HG02840 (cell line): ENCODE measurements around the gene CNNM2.
A peak's percentile ranks its signal among the peaks of the same experiment; 100 is the strongest.
"Not testable (repeated sequence)": the region's sequence is repeated elsewhere in the genome, so short reads cannot be mapped to it uniquely, and the experiment has no call there.

Experiments
- ATAC-seq: cut with Tn5 transposase; IDR thresholded peaks from one replicate; pipeline ENCODE4 v1.9.1; 2021; ENCODE audit warnings: mild to moderate bottlenecking, moderate library complexity, moderate number of reproducible peaks; ENCODE audit not compliant: unreplicated experiment, low FRiP score

Gene CNNM2

DNA sequence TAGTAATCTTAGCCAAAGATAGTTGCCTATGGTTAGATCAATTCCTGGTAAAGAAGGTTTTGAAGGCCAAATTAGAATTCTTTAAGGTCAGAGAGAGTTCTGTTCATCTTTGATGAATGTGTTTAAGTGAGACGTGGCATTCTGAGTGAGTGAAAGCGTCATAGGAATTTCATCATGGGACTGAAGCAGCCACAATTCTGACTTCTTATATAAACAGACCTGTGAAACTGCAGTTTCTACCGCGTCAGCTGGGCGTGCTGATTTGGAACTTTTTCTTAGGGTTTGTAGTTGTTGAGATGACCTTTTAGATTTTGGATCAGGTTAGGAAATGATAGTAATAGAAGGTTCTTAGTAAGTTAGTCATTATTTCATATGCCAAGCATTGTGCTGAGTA, 103.8 kb downstream of the CNNM2 start:
- no peak for ATAC-seq

GRCh38 chr10:103025696-103026095, 107.6 kb downstream of the CNNM2 start:
- ATAC-seq, result no peak

DNA sequence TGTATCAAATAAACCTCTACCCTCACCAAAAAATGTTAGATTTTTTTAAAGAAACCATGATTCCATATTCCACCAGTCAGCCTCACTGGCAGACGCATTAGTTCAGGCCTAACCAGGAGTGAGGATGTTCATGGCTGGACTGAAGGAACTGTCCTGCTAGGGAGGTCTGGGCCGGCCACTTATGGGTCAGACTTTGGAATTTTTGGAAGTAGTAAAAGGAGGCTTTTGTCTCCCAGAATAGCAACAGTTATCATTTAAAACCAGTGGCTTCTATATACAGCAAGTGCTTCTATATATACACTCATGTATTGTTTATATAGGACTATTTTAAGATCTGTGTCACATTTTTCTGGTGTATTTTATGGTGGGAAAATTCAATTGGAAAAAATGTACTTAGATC, 120.5 kb downstream of the CNNM2 start:
- no peak for ATAC-seq

DNA sequence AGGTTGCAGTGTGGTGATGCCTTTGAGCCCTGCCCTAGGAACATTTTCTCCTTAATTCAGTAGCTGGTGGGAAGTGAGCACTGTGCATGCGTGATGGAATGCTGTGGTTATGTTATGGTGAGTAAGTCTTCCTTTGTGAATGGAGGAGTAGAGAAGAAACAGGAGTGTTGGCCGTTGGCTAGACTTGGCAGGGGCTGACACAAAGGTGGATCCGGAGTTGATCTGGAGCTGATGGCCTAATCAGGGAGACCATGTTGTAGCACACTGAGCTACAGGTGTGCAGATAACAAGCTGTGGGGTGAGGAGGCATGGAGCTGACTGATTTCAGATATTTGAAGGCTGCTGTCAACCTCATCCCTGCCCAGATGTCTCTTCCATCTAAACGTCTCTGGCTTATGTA, 122.3 kb downstream of the CNNM2 start:
- no peak for ATAC-seq

DNA sequence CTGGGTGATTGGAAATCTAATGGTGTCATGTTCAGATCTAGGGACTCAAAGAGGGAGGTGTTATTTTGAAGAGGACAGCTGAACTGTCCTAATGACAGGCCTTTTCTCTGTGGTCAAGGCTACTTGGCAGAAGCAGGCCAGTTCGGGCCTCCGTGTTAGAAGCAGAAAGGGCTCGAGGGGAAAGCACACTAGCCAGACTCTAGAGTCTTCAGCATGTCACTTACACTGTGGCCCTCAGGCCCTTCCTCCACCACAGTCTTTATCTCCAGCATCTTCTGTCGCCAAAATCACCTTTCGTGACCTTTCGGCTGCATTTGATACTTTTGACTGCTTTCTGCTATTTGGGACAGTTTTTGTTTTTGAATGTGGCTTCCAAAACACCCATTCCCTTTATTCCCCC, 123.3 kb downstream of the CNNM2 start:
- ATAC-seq, result no peak

GRCh38 chr10:103042129-103042528, 124.0 kb downstream of the CNNM2 start:
- ATAC-seq, result no peak

DNA sequence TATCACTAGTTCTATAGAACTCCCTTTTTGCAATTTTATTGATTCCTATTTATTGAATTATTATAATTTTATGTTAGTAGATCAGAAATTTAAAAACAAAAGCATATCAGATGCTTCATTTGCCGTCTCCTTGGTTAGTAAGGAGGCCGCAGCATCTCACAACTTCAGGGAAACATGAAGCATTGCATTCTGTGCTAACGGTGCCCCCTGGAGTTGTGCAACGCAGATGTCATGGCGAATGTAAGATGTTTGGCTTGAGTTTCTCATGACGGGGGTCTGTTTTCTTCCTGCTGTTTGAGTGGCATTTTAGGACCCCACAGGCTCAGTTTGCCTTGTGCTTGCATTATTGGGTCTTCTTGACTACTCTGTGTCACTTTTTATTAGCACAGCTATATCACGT, 124.8 kb downstream of the CNNM2 start:
- no peak for ATAC-seq

GRCh38 chr10:103044942-103045489, 126.9 kb downstream of the CNNM2 start:
- ATAC-seq, result no peak

DNA sequence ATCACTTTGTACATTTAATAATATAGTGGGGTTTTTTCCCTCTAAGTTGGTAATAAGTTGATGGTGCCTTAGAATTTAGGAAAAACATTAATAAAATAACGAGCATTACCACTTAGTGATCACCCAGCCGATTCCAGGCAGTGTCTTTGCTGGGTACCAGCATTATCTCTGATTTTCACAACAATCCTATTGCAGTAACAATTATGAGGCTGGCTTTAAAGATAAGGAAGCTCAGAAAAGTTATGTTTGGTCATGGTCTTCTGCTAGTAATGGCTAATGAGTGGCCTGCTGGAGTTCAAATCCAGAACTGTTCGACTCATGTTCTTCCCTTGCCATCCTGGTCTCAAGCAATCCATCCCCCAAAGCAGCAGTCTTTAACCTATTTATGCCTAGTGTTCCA, 127.9 kb downstream of the CNNM2 start:
- ATAC-seq, result no peak

DNA sequence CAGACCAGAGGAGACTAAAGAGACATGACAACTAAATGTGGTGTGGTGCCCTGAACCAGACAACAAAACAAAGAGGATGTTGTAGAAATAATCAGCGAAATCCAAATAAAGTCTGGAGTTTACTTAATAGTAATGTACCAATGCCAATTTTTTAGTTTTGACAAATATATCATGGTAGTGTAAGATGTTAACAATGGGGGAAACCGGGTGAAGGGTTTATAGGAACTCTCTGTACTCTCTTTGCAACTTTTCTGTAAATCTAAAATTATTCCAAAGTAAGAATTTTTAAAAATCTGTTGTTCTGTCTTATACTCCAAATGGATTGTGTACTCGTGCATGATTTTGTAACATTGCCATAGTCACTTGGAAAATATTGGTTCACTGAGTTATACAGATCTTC, 129.3 kb downstream of the CNNM2 start:
- ATAC-seq, result no peak

DNA sequence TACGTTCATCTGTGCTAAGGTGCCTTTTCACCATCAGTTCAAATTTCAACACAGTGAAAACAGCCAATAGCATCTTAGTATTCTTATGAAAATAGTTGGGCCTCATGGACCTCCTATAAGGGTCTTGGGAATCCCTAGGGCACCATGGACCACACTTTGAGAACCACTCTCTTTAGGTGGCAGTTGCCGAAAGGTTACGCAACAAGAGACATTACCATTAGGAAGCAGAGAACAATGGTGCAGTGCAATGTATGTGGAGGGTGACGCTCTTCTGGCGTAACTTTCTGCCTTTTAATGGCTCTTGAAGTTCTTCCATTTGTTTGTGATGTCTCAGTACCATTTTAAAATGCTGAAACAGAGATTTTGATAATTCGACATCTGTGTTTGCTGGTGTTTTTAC, 131.1 kb downstream of the CNNM2 start:
- no peak for ATAC-seq

DNA sequence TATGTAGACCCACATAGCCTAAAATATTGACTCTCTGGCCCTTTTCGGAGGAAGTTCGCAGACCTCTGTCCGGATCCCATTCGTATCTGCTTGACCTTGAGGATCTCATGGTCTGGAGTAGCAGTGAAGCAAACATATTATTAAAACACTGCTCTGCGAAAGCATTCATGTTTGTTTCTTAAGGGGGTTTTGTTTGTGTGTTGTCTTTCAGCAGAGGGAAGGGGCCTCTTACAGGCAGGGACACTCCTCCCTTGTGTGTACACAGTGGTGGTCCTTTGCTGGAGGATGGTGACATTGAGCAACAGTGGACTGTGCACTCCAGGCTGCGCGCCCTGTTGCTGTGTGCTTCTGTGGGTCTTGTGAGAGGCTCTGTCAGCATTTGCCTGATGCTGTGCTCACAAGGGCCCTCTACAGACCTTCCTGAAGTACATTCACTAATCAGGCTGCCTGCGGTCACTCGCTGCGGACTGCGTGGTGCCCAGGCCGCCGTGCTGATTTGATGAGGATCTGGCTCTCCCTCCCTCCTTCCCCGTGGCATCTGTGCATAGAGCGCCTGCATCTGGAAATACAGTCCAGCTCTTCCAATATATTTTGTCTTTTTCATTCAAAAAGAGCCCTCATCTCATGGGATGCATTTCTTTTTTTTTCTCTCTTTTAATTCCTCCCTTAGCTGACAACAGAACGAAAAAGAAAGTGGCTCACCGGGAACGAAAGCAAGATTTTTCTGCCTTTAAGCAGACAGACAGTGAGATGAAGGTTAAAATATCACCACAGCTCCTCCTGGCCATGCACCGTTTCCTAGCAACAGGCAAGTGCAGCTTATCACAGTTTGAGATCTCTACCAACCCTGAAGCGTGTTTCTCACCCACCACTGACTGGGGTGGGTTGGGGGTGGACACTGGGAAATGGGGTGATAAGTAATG, 135.8 kb downstream of the CNNM2 start:
- ATAC-seq, result peak; percentile 65

GRCh38 chr10:103054621-103055020, 136.5 kb downstream of the CNNM2 start:
- ATAC-seq, result no peak

DNA sequence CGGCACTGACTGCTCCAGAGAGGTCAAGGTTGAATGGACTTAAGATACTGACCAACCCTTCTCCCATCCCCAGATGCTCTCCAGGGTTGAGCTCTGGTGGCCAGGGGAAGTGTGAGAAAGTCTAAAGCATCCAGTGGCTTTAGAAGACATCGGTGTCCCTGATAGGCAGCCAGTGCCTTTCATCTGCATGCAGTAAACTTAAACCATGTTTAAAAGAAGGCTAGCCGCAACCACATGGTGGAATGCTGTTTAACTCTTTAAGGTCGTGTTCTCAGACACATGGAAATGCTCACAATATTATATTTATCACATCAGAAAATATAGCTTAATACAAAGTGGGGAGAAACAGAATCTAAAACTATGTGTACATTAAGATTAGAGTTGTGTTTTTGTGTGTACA, 137.0 kb downstream of the CNNM2 start:
- ATAC-seq, result no peak

GRCh38 chr10:103058034-103058433, 139.9 kb downstream of the CNNM2 start:
- ATAC-seq, result no peak

DNA sequence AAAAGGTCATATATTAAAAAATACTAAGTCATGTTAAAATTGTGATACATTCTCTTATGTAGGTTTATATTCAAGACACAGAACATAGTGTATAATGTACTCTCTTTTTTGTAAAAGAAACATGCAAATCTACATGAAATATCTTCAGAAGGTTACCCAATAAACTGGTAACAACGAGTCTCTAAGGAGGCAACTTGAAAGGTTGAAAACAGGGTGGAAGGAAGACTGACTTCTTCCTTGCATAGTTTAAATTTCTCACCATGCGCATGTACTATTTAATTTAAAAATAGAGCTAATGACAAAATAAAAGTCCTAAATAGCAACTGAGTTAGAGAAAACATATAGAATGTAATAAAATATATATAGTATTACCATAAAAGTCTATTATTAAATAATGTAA, 142.5 kb downstream of the CNNM2 start:
- ATAC-seq, result no peak

GRCh38 chr10:103062854-103063590, 144.9 kb downstream of the CNNM2 start:
- no peak for ATAC-seq

DNA sequence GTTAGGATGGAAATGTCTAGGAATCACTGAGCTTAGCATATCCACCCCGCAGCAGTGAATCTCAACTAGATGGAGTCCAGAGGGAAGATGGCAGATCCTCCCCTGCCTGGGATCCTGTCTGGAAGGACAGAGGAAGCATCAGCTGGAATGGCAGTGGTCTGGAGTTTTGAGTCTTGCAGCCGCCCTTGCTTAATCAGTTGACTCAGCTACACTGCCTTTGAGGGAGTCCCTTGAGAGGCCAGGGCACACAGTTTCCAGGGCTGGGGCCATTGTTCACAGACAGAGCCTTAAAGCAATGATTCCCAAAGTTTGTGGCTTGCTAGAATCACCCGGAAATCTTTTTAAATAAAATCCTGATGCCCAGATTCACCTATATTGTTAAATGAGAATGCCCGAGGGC, 146.9 kb downstream of the CNNM2 start:
- no peak for ATAC-seq

GRCh38 chr10:103066141-103067098, 148.3 kb downstream of the CNNM2 start:
- ATAC-seq, result no peak

DNA sequence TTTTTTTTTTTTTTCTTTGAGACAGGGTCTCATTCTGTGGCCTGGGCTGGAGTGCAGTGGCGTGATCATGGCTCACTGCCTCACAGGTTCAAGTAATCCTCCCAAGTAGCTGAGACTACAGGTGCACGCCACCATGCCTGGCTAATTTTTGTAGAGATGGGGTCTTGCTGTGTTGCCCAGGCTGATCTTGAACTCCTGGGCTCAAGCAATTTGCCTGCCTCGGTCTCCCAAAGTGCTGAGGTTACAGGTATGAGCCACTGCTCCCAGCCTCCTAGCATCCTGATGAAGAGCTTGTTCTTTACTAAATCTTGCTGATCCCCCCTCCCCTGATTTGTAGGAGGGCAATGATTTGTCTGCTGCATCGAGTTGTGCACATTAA, 149.0 kb downstream of the CNNM2 start:
- ATAC-seq, result not testable (repeated sequence)
